Endodermal cell (in vitro differentiated cells): ENCODE results near the gene LRSAM1. TPM values are rescaled to one million over a fixed set of nuclear protein-coding genes. Genes with fewer than 3 reads are reported as not detected.

ENCODE experiments used
- DNase-seq: peaks from one replicate; pipeline ENCODE4 v3.0.0-alpha.2; 2017
- H3K27ac ChIP-seq: 2 replicates; pipeline ENCODE4 v1.5.1; 2013; ENCODE audit warnings: mild to moderate bottlenecking, low read depth, low read length, moderate library complexity
- H3K27me3 ChIP-seq: 2 replicates; pipeline ENCODE4 v1.6.1; 2013; ENCODE audit warnings: mild to moderate bottlenecking, low read length, moderate library complexity; ENCODE audit not compliant: insufficient read depth, control insufficient read depth, poor library complexity, severe bottlenecking
- H3K36me3 ChIP-seq: 2 replicates; pipeline ENCODE4 v1.7.0; 2013; ENCODE audit warnings: mild to moderate bottlenecking, low read length, moderate library complexity; ENCODE audit not compliant: control insufficient read depth, insufficient read depth
- H3K4me1 ChIP-seq: one replicate; pipeline ENCODE4 v1.7.0; 2013; ENCODE audit warnings: low read length; ENCODE audit not compliant: control insufficient read depth, insufficient read depth
- H3K4me3 ChIP-seq: 2 replicates; pipeline ENCODE4 v1.5.1; 2013; ENCODE audit warnings: mild to moderate bottlenecking, low read length, moderate library complexity
- H3K9ac ChIP-seq: 2 replicates; pipeline ENCODE4 v1.6.1; 2013; ENCODE audit warnings: mild to moderate bottlenecking, low read length, moderate library complexity; ENCODE audit not compliant: poor library complexity, severe bottlenecking; ENCODE audit errors: extremely low read depth
- H3K9me3 ChIP-seq: 2 replicates; pipeline ENCODE4 v1.6.1; 2013; ENCODE audit warnings: mild to moderate bottlenecking, low read length, moderate library complexity; ENCODE audit not compliant: control insufficient read depth
- H3K27ac Mint-ChIP-seq: 2 replicates; pipeline ENCODE4 v1.8.0; 2020; ENCODE audit warnings: mixed read lengths
- H3K27me3 Mint-ChIP-seq: 2 replicates; pipeline ENCODE4 v1.8.0; 2021; ENCODE audit warnings: mild to moderate bottlenecking, mixed read lengths; ENCODE audit not compliant: insufficient read depth
- H3K36me3 Mint-ChIP-seq: 2 replicates; pipeline ENCODE4 v1.8.0; 2020; ENCODE audit warnings: low read depth, mixed read lengths
- H3K4me1 Mint-ChIP-seq: 2 replicates; pipeline ENCODE4 v1.8.0; 2020; ENCODE audit warnings: mixed read lengths
- H3K4me3 Mint-ChIP-seq: 2 replicates; pipeline ENCODE4 v1.8.0; 2020; ENCODE audit warnings: mild to moderate bottlenecking, moderate library complexity, mixed read lengths
- H3K9me3 Mint-ChIP-seq: 2 replicates; pipeline ENCODE4 v1.8.0; 2020; ENCODE audit warnings: mild to moderate bottlenecking, mixed read lengths
- CTCF ChIP-seq: fragments of 200-600 bp; sonication (generic); conservative IDR thresholded peaks from 2 replicates; pipeline ENCODE4 v1.5.0; 2021; ENCODE audit warnings: antibody characterized with exemption, mild to moderate bottlenecking
- WGBS, 2 experiments: methylation state at CpG; one replicate each; pipeline versions ENCODE4 v1.1.5 to v1.1.7; 2013; ENCODE audit warnings: missing lambda C conversion rate in 2 of 2, mixed read lengths in 1 of 2; ENCODE audit not compliant: insufficient coverage in 1 of 2, insufficient read length in 1 of 2; 5-methylcytosine and 5-hydroxymethylcytosine counted together
- total RNA-seq, 2 donors: library from RNA; stranded (reverse); fragmentation: NEBNext Ultra II Directional in 1 of 2; extraction: Animal tissue kit (Norgen Biotek cat#: 25700) in 1 of 2; gene quantifications; 2 replicates in 1 of 2; 3 replicates in 1 of 2; pipeline ENCODE4 v1.2.1, GENCODE V29; 2021

Gene LRSAM1
- total RNA-seq, 2 donors from 2014 or later = 18.4 to 19.8 TPM

GRCh38 chr9:127451608-127451857 lies 223 bp downstream of the LRSAM1 start:
- no peak overlapping the region for H3K27ac ChIP-seq
- Mint-ChIP-seq H3K27me3 (no peaks in the 10 kb centered on the region), H3K4me3 (peak overlapping the region; percentile 93), H3K36me3 (peaks cover 53% of the 10 kb centered on the region), H3K4me1 (peaks cover 25% of the 10 kb centered on the region), H3K9me3 (no peaks in the 10 kb centered on the region), H3K27ac (peak overlapping the region; percentile 97)
- H3K4me3 ChIP-seq = peak overlapping the region; percentile 97
- no peak for TF ChIP-seq CTCF
- peaks cover 58% of the 10 kb centered on the region for H3K36me3 ChIP-seq
- H3K4me1 ChIP-seq = no peaks in the 10 kb centered on the region
- H3K27me3 ChIP-seq = no peaks in the 10 kb centered on the region
- WGBS, 2 experiments = 0% methylated on average over 9 to 14 of the region's 14 CpGs
- DNase-seq = no peak
- peak overlapping the region; percentile 99 for H3K9ac ChIP-seq
- H3K9me3 ChIP-seq = no peaks in the 10 kb centered on the region

- Mint-ChIP-seq H3K27me3 (no peaks in the 10 kb centered on the region), H3K9me3 (no peaks in the 10 kb centered on the region), H3K27ac (peak overlapping the region; percentile 97), H3K36me3 (peaks cover 50% of the 10 kb centered on the region), H3K4me3 (peak overlapping the region; percentile 93), H3K4me1 (peaks cover 25% of the 10 kb centered on the region)
- H3K9me3 ChIP-seq = no peaks in the 10 kb centered on the region
- H3K27me3 ChIP-seq = no peaks in the 10 kb centered on the region
- 14 to 36% methylated on average over 13 to 29 of the region's 29 CpGs for WGBS, 2 experiments
- H3K4me1 ChIP-seq = no peaks in the 10 kb centered on the region
- H3K36me3 ChIP-seq = peaks cover 56% of the 10 kb centered on the region
- TF ChIP-seq CTCF = no peak
- DNase-seq = peak; percentile 79
- H3K9ac ChIP-seq = peak overlapping the region; percentile 99
- no peak overlapping the region for H3K27ac ChIP-seq
- peak overlapping the region; percentile 97 for H3K4me3 ChIP-seq
Measured at GRCh38 chr9:127451858-127452656, 747 bp downstream of the LRSAM1 start.

GRCh38 chr9:127452691-127453090 lies 1.4 kb downstream of the LRSAM1 start:
- no peak overlapping the region for H3K27ac ChIP-seq
- H3K4me1 Mint-ChIP-seq = peaks cover 27% of the 10 kb centered on the region
- H3K9ac ChIP-seq = no peak overlapping the region
- peak overlapping the region; percentile 93 for H3K4me3 Mint-ChIP-seq
- peaks cover 50% of the 10 kb centered on the region for H3K36me3 Mint-ChIP-seq
- H3K4me3 ChIP-seq = peak overlapping the region; percentile 97
- TF ChIP-seq CTCF = no peak
- H3K4me1 ChIP-seq = no peaks in the 10 kb centered on the region
- peaks cover 56% of the 10 kb centered on the region for H3K36me3 ChIP-seq
- DNase-seq = no peak
- no peaks in the 10 kb centered on the region for H3K9me3 Mint-ChIP-seq
- WGBS, 2 experiments = 79 to 85% methylated on average over 3 to 4 of the region's 4 CpGs
- no peaks in the 10 kb centered on the region for H3K27me3 Mint-ChIP-seq
- no peak overlapping the region for H3K27ac Mint-ChIP-seq
- H3K27me3 ChIP-seq = no peaks in the 10 kb centered on the region
- no peaks in the 10 kb centered on the region for H3K9me3 ChIP-seq
